Transverse colon (tissue), 4 donors: Measurements from ENCODE around the gene SNCG. TPM values are rescaled to one million over a fixed set of nuclear protein-coding genes. Genes with fewer than 3 reads are reported as not detected.

Source experiments
- DNase-seq: peaks from one replicate; pipeline ENCODE4 v3.0.0-alpha.2; 2019
- H3K27ac ChIP-seq, 4 donors: fragments of 200-600 bp; sonication (generic); 2 replicates each; pipeline ENCODE4 v1.5.1; 2016 to 2018; ENCODE audit warnings: inconsistent platforms in 4 of 4
- H3K27me3 ChIP-seq: fragments of 200-600 bp; sonication (generic); 2 replicates; pipeline ENCODE4 v1.5.1; 2017; ENCODE audit warnings: inconsistent platforms
- H3K36me3 ChIP-seq, 4 donors: fragments of 200-600 bp; sonication (generic); 2 replicates each; pipeline ENCODE4 v1.5.1; 2017 to 2019; ENCODE audit warnings: inconsistent platforms in 4 of 4
- H3K4me1 ChIP-seq, 4 donors: fragments of 200-600 bp; sonication (generic); 2 replicates each; pipeline ENCODE4 v1.5.1; 2017 to 2020; ENCODE audit warnings: inconsistent platforms in 4 of 4
- H3K4me3 ChIP-seq, 4 donors: fragments of 200-600 bp; sonication (generic); 1 replicate in 1 of 4; 2 replicates in 3 of 4; pipeline versions ENCODE4 v1.5.1 to v1.6.1; 2017 to 2019; ENCODE audit warnings: inconsistent platforms in 4 of 4
- H3K9me3 ChIP-seq, 2 donors: fragments of 200-600 bp; sonication (generic); 2 replicates each; pipeline ENCODE4 v1.5.1; 2017 to 2019; ENCODE audit warnings: inconsistent platforms in 2 of 2
- EP300 ChIP-seq: sonication (generic); formaldehyde crosslinking; IDR thresholded peaks from one replicate; pipeline ENCODE4 v1.6.1; 2017; ENCODE audit warnings: antibody characterized with exemption, low read depth
- POLR2A ChIP-seq: fragments of 450-650 bp; IDR thresholded peaks from one replicate; pipeline ENCODE4 v1.6.1; 2016; ENCODE audit warnings: antibody characterized with exemption, mild to moderate bottlenecking, moderate library complexity
- POLR2AphosphoS5 ChIP-seq, 3 donors: sonication (generic); formaldehyde crosslinking; IDR thresholded peaks; one replicate each; pipeline ENCODE4 v1.6.1; 2016; ENCODE audit warnings: antibody characterized with exemption in 3 of 3
- WGBS, 2 donors: methylation state at CpG; one replicate each; pipeline ENCODE4 v1.1.5; 2018; ENCODE audit warnings: low coverage in 1 of 2; 5-methylcytosine and 5-hydroxymethylcytosine counted together
- in situ Hi-C, 4 donors: fragments of 200-750 bp; cut with MboI; loops; one replicate each; pipeline versions ENCODE4 v1.15.0 to v1.15.1; 2017; ENCODE audit warnings: low sequenced_read_pairs in 3 of 4, low pct_ligation_motif_present in 1 of 4, low pct_unique_long_range_greater_than_20kb in 1 of 4
- intact Hi-C: fragments of 100-400 bp; cut with DNase I; formaldehyde crosslinking; loops from one replicate; pipeline ENCODE4 v1.15.1; 2023; ENCODE audit warnings: low total_unique reads
- total RNA-seq, 4 donors: library from RNA; depleted of rRNA; stranded (reverse); fragments of >200 nt; gene quantifications; one replicate each; pipeline ENCODE4 v1.1.0, GENCODE V29; 2016
- TF ChIP-seq, protein P1 (sequence below), 5 experiments: fragments of 200-600 bp in 3 of 5; fragments of 450-650 bp in 2 of 5; sonication (generic) in 3 of 5; IDR thresholded peaks; 1 replicate in 2 of 5; 2 replicates in 3 of 5; pipeline ENCODE4 v1.5.1; 2016 to 2017; ENCODE audit warnings: antibody characterized with exemption in 5 of 5, inconsistent platforms in 3 of 5, mild to moderate bottlenecking in 2 of 5, moderate library complexity in 1 of 5

Gene SNCG
- total RNA-seq, 4 donors from 2014 or later, result 7.4 to 7.5 TPM; not detected in 2

DNA sequence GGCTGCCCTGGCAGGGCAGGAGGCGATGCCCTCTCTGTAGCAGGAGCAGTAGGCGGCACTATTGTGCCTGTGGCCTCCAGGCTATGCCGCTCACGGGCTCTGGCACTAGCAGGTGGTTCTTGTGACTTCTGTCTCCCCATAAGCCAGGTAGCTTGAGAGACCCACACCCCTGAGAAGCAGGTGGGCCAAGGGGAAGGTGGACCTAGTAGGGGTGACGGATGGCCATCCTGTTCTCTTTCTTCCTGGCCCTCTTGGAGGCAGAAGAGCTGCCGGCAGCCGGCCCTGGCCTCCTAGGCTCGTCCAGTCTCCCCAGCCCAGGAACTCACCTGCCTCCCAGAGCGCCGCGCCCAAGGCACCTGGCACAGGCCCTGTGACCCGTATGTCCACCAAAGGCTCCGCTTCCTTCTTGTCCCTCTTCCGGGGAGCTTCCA is 16.4 kb upstream of the SNCG start:
- in situ Hi-C loops, result no loop called here
- intact Hi-C loops, result no loop called here
- Histone ChIP-seq H3K4me1 (peaks cover 0 to 11% (median 6%) of the 10 kb centered on the region in 4 donors), H3K4me3 (no peak overlapping the region), H3K27ac (peak overlapping the region in 1 of 4 donors; percentile 11), H3K36me3 (no peaks in the 10 kb centered on the region), H3K9me3 (no peaks in the 10 kb centered on the region), H3K27me3 (peaks cover 7% of the 10 kb centered on the region)
- 77 to 90% methylated on average over 4 to 14 of the region's 14 CpGs for WGBS, 2 donors
- DNase-seq, result no peak
- TF ChIP-seq, protein P1, sequence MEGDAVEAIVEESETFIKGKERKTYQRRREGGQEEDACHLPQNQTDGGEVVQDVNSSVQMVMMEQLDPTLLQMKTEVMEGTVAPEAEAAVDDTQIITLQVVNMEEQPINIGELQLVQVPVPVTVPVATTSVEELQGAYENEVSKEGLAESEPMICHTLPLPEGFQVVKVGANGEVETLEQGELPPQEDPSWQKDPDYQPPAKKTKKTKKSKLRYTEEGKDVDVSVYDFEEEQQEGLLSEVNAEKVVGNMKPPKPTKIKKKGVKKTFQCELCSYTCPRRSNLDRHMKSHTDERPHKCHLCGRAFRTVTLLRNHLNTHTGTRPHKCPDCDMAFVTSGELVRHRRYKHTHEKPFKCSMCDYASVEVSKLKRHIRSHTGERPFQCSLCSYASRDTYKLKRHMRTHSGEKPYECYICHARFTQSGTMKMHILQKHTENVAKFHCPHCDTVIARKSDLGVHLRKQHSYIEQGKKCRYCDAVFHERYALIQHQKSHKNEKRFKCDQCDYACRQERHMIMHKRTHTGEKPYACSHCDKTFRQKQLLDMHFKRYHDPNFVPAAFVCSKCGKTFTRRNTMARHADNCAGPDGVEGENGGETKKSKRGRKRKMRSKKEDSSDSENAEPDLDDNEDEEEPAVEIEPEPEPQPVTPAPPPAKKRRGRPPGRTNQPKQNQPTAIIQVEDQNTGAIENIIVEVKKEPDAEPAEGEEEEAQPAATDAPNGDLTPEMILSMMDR (IDR thresholded peaks at IDR 0.05), result no peak
- TF ChIP-seq EP300 (no peak), POLR2A (no peak), POLR2AphosphoS5 (IDR thresholded peaks at IDR 0.05) (no peak)

DNA sequence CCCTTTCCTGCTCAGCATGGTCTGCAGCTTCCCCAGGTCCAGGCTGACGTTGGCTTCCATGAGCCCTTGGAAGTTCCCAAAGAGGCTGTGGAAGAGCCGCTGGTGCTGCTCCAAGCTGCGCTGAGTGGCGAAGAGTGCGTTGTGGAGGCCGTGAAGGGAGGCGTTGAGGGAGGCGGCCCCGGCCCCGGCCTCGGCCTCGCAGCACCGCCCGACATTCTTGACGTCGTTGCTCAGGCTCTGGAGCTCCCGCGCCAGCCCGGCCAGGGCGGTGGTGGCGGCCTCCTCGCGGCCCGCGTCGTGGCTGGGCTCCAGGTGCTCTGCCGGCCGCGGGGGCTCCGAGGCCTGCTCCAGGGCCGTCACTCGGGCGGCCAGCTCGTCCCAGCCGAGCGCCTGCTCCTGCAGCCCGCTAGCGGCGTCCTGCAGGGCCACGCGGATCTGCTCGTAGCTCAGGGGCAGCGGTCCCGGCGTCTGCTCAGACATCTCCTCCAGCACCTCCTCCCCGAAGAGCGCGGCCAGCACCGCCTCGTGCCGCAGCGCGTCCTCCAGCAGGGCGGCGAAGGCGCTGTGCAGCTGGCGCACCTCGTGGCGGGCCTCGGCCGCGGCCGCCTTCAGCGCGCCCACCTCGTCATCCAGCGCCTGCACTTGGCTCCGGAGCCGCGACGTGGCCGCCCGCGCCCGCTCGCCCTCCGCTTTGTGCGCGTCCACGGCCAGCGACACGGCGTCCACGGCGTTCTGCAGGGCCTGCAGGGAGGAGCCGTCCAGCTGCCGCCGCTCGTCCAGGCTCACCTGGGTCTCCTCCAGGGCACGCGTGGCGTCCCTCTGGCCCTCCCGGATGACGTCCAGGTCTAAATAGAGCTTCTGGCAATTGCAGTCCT is 15.7 kb upstream of the SNCG start:
- no peaks in the 10 kb centered on the region for H3K9me3 ChIP-seq
- in situ Hi-C loops, result no loop called here
- peaks cover 0 to 11% (median 6%) of the 10 kb centered on the region in 4 donors for H3K4me1 ChIP-seq
- H3K4me3 ChIP-seq, result no peak overlapping the region
- 91% methylated on average over 63 of the region's 94 CpGs; no CpG with 5 or more reads in 1 of the 2 donors for WGBS, 2 donors
- H3K27me3 ChIP-seq, result peaks cover 11% of the 10 kb centered on the region
- DNase-seq, result no peak
- no peaks in the 10 kb centered on the region for H3K36me3 ChIP-seq
- H3K27ac ChIP-seq, result peak overlapping the region in 1 of 4 donors; percentile 11
- no peak for TF ChIP-seq EP300
- TF ChIP-seq POLR2A, result no peak
- TF ChIP-seq POLR2AphosphoS5 (IDR thresholded peaks at IDR 0.05), result no peak
- TF ChIP-seq, protein P1 (IDR thresholded peaks at IDR 0.05), result no peak
- intact Hi-C loops, result no loop called here

DNA sequence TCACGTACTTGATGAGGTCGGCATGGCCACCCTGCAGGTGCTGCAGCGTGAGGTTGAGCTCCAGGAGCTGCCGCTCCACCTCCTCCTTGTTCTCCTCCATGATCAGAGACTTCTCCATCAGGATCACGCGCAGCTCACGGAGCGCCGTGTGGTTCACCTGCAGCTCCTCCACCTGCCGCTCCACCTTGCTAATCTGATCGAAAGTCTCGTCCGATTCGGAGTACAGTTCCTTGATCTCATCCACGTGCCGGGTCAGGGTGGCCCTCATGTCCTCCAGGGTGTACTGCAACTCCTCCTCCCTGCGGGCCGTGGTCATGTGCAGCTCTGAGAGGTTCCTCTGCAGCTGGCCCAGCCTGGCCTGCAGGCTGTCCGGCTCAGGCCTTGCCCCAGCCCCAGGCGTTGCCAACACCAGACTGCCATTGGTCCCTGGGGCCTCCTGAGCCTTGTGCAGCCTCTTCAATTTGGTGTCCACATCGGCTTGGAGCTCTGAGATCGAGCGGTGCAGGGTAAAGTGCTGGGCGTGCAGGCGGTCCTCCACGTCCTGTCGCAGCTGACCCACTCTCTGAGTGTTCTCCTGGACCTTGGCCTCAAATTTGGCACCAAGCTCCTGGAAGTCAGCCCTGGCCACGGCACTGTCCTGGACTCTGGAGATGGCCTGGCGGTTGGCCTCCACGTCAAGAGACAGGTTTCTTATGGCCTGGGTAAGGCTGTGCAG is 14.9 kb upstream of the SNCG start:
- Histone ChIP-seq H3K4me3 (no peak overlapping the region), H3K36me3 (no peaks in the 10 kb centered on the region), H3K4me1 (peaks cover 0 to 11% (median 6%) of the 10 kb centered on the region in 4 donors), H3K27ac (no peak overlapping the region), H3K27me3 (peaks cover 11% of the 10 kb centered on the region), H3K9me3 (no peaks in the 10 kb centered on the region)
- in situ Hi-C loops, result no loop called here
- WGBS, 2 donors, result 95% methylated on average over 28 of the region's 30 CpGs; no CpG with 5 or more reads in 1 of the 2 donors
- no peak for DNase-seq
- intact Hi-C loops, result no loop called here
- TF ChIP-seq POLR2AphosphoS5 (IDR thresholded peaks at IDR 0.05) (no peak), EP300 (no peak), POLR2A (no peak)
- TF ChIP-seq, protein P1 (IDR thresholded peaks at IDR 0.05), result no peak

DNA sequence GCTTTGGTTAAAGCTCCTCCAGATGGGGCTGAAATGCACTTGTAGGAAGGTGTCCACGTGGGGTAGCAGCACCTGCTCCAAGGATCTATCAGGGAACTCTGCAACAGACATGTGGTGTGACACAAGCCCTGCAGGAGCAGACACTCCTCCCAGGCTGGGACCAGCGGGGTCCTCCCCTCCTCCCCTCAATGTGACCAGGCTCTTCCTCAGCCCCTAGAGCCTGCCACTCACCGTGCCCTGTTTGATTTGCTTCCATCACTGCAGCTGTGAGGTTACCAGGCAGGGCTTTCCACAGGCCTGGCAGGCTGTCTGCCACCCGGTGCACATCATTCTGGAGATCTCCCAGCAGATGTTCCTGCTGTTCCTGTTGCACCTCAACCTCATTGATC is 14.4 kb upstream of the SNCG start:
- peaks cover 11% of the 10 kb centered on the region for H3K27me3 ChIP-seq
- in situ Hi-C loops, result no loop called here
- TF ChIP-seq, protein P1 (IDR thresholded peaks at IDR 0.05), result no peak
- TF ChIP-seq EP300 (no peak), POLR2AphosphoS5 (IDR thresholded peaks at IDR 0.05) (no peak), POLR2A (no peak)
- H3K27ac ChIP-seq, result no peak overlapping the region
- intact Hi-C loops, result no loop called here
- no peaks in the 10 kb centered on the region for H3K9me3 ChIP-seq
- DNase-seq, result no peak
- no peaks in the 10 kb centered on the region for H3K36me3 ChIP-seq
- H3K4me1 ChIP-seq, result peaks cover 0 to 11% (median 5%) of the 10 kb centered on the region in 4 donors
- WGBS, 2 donors, result 83% methylated on average over 4 of the region's 4 CpGs; no CpG with 5 or more reads in 1 of the 2 donors
- no peak overlapping the region for H3K4me3 ChIP-seq
